IPS DF 4.7 (cell line): ENCODE data around the gene ADA.
A peak's percentile ranks its signal among the peaks of the same experiment; 100 is the strongest.

Experiments used
- DNase-seq: peaks from one replicate; pipeline ENCODE4 v3.0.0-alpha.2; 2013; ENCODE audit warnings: low spot score; ENCODE audit errors: extremely low read depth

ADA gene

GRCh38 chr20:44625361-44625760, 26.1 kb downstream of the ADA start:
- no peak for DNase-seq

GRCh38 chr20:44624743-44625271, 26.7 kb downstream of the ADA start:
- no peak for DNase-seq

GRCh38 chr20:44624152-44624551, 27.3 kb downstream of the ADA start:
- no peak for DNase-seq

GRCh38 chr20:44622501-44623270, 28.8 kb downstream of the ADA start:
- DNase-seq: no peak

- no peak for DNase-seq
Measured at GRCh38 chr20:44621939-44622338, 29.6 kb downstream of the ADA start.

- no peak for DNase-seq
Measured at GRCh38 chr20:44621325-44621724, 30.2 kb downstream of the ADA start.

- DNase-seq: no peak
Measured at GRCh38 chr20:44620030-44620429, 31.5 kb downstream of the ADA start.

- DNase-seq: no peak
Measured at GRCh38 chr20:44619294-44619693, 32.2 kb downstream of the ADA start.

- DNase-seq: no peak
Measured at GRCh38 chr20:44618318-44618731, 33.2 kb downstream of the ADA start.

- no peak for DNase-seq
Measured at GRCh38 chr20:44616604-44616964, 34.9 kb downstream of the ADA start.

- no peak for DNase-seq
Measured at GRCh38 chr20:44615876-44616603, 35.5 kb downstream of the ADA start.

- DNase-seq: no peak
Measured at GRCh38 chr20:44615169-44615791, 36.2 kb downstream of the ADA start.

- DNase-seq: no peak
Measured at GRCh38 chr20:44614525-44614924, 37.0 kb downstream of the ADA start.

GRCh38 chr20:44613575-44613974, 37.9 kb downstream of the ADA start:
- DNase-seq: no peak

GRCh38 chr20:44610313-44610962, 41.1 kb downstream of the ADA start:
- no peak for DNase-seq

- DNase-seq: peak; percentile 75
Measured at GRCh38 chr20:44609516-44610312, 41.8 kb downstream of the ADA start.

- DNase-seq: no peak
Measured at GRCh38 chr20:44609006-44609515, 42.4 kb downstream of the ADA start.

- DNase-seq: no peak
Measured at GRCh38 chr20:44606725-44607441, 44.6 kb downstream of the ADA start.

GRCh38 chr20:44603327-44603726, 48.2 kb downstream of the ADA start:
- DNase-seq: no peak

GRCh38 chr20:44601801-44602204, 49.7 kb downstream of the ADA start:
- no peak for DNase-seq
